SH-SY5Y (cell line): ENCODE measurements around the gene SCN2B.

Source experiments
- GATA2 ChIP-seq: IDR thresholded peaks from 2 replicates; pipeline ENCODE4 v1.6.1; 2011; ENCODE audit warnings: mild to moderate bottlenecking, low read depth, low read length
- GATA3 ChIP-seq: IDR thresholded peaks from 2 replicates; pipeline ENCODE4 v1.6.1; 2011; ENCODE audit warnings: low read depth, mild to moderate bottlenecking, low read length, moderate library complexity

SCN2B gene

DNA sequence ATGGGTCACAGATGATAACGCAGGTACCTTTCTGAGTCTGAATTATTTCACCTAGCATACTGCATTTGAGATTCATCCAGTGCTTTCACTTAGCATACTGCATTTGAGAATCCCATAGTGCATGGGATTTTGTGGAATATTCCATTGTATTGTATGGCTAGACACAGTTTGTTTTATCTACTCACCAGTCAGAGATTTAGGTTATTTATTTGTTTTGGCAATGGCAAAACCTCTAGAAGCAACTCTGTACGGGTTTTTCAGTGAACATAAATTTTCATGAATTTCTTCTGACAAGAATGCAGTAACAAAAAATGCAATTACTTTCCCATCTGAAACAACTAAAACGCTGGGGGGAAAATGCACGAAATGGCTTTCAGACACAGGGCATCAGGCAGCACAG, 48.1 kb downstream of the SCN2B start:
- no peak for TF ChIP-seq GATA2
- TF ChIP-seq GATA3 = no peak

DNA sequence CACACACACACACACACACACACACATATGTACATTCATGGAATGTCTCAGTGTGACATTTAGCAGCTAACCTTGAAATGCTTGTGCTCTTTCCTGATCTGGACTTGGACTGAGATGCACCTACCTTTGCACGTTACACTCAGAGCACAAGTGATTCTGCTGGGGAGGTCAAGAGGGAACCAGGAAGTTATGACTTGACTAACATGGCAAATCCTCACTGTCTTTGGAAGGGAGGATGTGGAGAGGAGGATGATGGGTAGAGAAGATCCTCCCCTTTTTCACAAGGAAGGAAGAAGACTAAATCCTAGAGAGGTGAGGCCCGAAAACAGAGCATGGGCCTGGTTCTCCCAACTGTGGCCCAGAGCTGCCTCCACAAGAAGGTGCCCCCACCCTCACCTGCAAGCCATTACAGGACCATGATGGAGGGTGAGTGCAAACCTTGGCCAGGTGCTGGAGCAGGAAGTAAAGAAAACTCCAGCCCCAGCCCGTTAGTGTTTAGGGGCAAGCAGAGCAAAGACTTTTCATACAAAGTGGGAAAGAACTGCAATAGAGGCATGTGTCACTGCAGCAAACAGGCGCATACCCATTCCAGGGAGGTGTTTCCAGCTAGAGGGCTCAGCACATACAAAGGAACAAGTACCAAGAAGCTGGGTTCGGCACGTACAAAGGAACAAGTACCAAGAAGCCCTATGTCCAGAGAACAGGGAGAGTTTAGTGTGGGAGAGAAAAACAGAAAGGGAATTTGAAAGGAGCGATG, 50.2 kb downstream of the SCN2B start:
- TF ChIP-seq GATA2 = no peak
- TF ChIP-seq GATA3 = no peak

DNA sequence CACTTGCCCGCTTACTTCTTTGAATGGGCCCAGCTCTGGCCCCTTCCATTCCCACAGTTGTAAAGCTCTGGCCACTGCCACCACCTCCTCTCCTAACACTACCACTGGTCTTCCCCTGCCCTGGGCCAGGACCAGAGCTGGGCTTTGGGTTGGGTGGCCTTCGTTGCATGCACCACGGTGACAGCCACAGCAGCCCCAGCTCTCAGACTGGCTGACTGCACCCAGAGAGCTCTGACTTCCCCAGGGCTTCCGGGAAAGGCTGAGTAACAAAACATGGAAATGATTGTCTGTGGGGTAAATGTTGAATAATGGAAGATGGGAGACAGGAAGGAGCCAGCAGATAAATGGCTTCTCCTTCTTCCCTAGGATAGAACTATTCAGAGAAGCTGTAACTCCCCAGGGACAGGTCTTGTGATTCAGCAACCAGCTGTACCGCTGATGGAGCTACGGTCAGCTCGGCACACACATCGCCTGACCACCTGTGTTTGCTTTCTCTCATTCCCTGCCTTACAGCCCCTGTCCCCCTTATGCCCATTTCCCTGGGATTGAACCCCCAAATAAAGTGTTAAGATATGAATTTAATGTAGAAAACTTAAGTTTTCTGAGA, 51.4 kb downstream of the SCN2B start:
- TF ChIP-seq GATA2 (no peak), GATA3 (no peak)

GRCh38 chr11:118120793-118121192, 55.6 kb downstream of the SCN2B start:
- TF ChIP-seq GATA2 (no peak), GATA3 (no peak)

DNA sequence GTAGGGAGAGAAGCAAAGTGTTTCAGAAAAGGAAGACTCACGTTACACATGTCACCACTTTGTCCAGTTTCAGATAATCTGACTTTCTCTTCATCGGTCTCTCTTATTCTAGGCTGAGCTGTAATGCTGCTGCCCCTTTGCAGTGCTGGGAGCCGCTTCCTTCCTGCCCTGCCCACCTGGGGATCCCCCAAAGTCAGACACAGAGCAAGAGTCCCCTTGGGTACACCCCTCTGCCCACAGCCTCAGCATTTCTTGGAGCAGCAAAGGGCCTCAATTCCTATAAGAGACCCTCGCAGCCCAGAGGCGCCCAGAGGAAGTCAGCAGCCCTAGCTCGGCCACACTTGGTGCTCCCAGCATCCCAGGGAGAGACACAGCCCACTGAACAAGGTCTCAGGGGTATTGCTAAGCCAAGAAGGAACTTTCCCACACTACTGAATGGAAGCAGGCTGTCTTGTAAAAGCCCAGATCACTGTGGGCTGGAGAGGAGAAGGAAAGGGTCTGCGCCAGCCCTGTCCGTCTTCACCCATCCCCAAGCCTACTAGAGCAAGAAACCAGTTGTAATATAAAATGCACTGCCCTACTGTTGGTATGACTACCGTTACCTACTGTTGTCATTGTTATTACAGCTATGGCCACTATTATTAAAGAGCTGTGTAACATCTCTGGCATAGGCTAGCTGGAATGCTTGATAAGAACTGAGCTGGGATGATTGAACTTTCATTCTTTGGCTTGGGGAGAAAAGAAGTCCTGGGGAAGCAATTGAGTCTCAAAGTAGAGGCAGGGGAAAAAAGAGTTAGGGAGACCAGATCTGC, 58.4 kb downstream of the SCN2B start:
- TF ChIP-seq GATA3 (no peak), GATA2 (no peak)

GRCh38 chr11:118115048-118115447, 61.4 kb downstream of the SCN2B start:
- no peak for TF ChIP-seq GATA2
- TF ChIP-seq GATA3 = no peak

DNA sequence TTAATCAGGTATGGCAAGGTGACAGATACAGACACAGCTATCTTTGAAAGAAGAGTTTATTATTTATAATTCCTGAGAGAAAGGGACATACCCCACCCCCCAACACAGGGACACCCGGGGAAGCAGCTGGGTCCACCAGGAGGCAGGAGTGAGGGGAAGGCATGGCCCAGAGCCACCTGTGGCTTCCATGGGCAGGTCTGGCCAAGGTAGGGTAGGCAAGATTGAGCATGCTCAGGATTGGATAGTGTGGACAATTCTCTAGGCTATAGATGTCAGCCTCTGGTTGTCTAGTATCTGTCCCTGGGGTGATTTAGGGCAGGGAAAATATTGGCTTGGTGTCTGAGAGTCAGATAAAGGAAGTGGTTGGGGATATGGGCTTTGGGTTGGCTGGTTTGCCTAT, 62.2 kb downstream of the SCN2B start:
- TF ChIP-seq GATA3 (no peak), GATA2 (no peak)

- no peak for TF ChIP-seq GATA2
- no peak for TF ChIP-seq GATA3
Observed at GRCh38 chr11:118112711-118113430, 63.6 kb downstream of the SCN2B start.
